HepG2 (cell line): ENCODE measurements around the gene KISS1R. TPM values are rescaled to one million over a fixed set of nuclear protein-coding genes. Genes with fewer than 3 reads are reported as not detected.

Source experiments
- GABPA ChIP-seq, 2 experiments: IDR thresholded peaks; 2 replicates each; pipeline ENCODE4 v1.6.1; 2011 to 2016; ENCODE audit warnings: low read depth in 2 of 2, low read length in 1 of 2, missing biosample characterization in 1 of 2, missing genetic modification characterization in 1 of 2
- MXI1 ChIP-seq: IDR thresholded peaks from 3 replicates; pipeline ENCODE4 v1.6.1; 2012; ENCODE audit warnings: low read depth, low read length, inconsistent platforms, borderline replicate concordance
- NBN ChIP-seq: fragments of 450-650 bp; conservative IDR thresholded peaks from 2 replicates; pipeline ENCODE4 v1.6.1; 2017
- NR2F2 ChIP-seq: IDR thresholded peaks from 2 replicates; pipeline ENCODE4 v1.6.1; 2012; ENCODE audit warnings: low read depth, inconsistent platforms, borderline replicate concordance
- NRL ChIP-seq: sonication (generic); formaldehyde crosslinking; IDR thresholded peaks from 2 replicates; pipeline ENCODE4 v1.5.0; 2020; ENCODE audit warnings: missing genetic modification reagents, mild to moderate bottlenecking, moderate library complexity, borderline replicate concordance
- PHF8 ChIP-seq: sonication (generic); formaldehyde crosslinking; IDR thresholded peaks from 2 replicates; pipeline ENCODE4 v1.5.0; 2020; ENCODE audit warnings: missing genetic modification reagents
- RFXAP ChIP-seq: sonication (generic); formaldehyde crosslinking; IDR thresholded peaks from 2 replicates; pipeline ENCODE4 v1.4.0; 2020; ENCODE audit warnings: missing genetic modification reagents, borderline replicate concordance
- SIN3A ChIP-seq: IDR thresholded peaks from 2 replicates; pipeline ENCODE4 v1.6.1; 2011; ENCODE audit warnings: low read depth, mild to moderate bottlenecking, control low read depth, low read length, borderline replicate concordance
- SNAI1 ChIP-seq: sonication (generic); formaldehyde crosslinking; IDR thresholded peaks from 2 replicates; pipeline ENCODE4 v1.5.0; 2020; ENCODE audit warnings: mild to moderate bottlenecking, missing genetic modification reagents, borderline replicate concordance
- SP1 ChIP-seq, 2 experiments: fragments of 450-650 bp in 1 of 2; sonication (generic) in 1 of 2; formaldehyde crosslinking in 1 of 2; IDR thresholded peaks; 2 replicates each; pipeline versions ENCODE4 v1.4.0 to v1.6.1; 2016 to 2020; ENCODE audit warnings: missing genetic modification reagents in 1 of 2
- SP2 ChIP-seq: sonication (generic); formaldehyde crosslinking; IDR thresholded peaks from 2 replicates; pipeline ENCODE4 v1.5.1; 2020; ENCODE audit warnings: mild to moderate bottlenecking, missing genetic modification reagents
- YEATS4 ChIP-seq: sonication (generic); formaldehyde crosslinking; IDR thresholded peaks from 2 replicates; pipeline ENCODE4 v1.4.0; 2020; ENCODE audit warnings: missing genetic modification reagents, borderline replicate concordance
- ZFX ChIP-seq: sonication (generic); formaldehyde crosslinking; IDR thresholded peaks from 2 replicates; pipeline ENCODE4 v1.4.0; 2020; ENCODE audit warnings: mild to moderate bottlenecking, low read depth, missing genetic modification reagents, moderate library complexity
- ZNF784 ChIP-seq: sonication (generic); formaldehyde crosslinking; IDR thresholded peaks from 2 replicates; pipeline ENCODE4 v1.5.1; 2020; ENCODE audit warnings: missing genetic modification reagents, mild to moderate bottlenecking, borderline replicate concordance
- ZSCAN25 ChIP-seq: sonication (generic); formaldehyde crosslinking; IDR thresholded peaks from 2 replicates; pipeline ENCODE4 v1.8.0; 2022; ENCODE audit warnings: mild to moderate bottlenecking, missing genetic modification reagents
- polyA plus RNA-seq, 8 experiments: library from polyadenylated mRNA; depleted of rRNA in 3 of 8; stranded (reverse) in 7 of 8; unstranded in 1 of 8; fragments of >200 nt; fragmentation: Illumina TruSeq in 4 of 8; extraction: Trizol in 4 of 8; gene quantifications; 2 replicates each; pipeline versions ENCODE4 v1.2.1 to v1.2.3, GENCODE V29; 2011 to 2016; ENCODE audit warnings: low read depth in 4 of 8, missing spikeins in 1 of 8, mixed read lengths in 1 of 8; ENCODE audit not compliant: insufficient read depth in 1 of 8
- total RNA-seq, 5 experiments: library from RNA; depleted of rRNA; stranded (reverse); fragments of >200 nt; fragmentation: Illumina TruSeq; extraction: Trizol; gene quantifications; 2 replicates each; pipeline ENCODE4 v1.2.3, GENCODE V29; 2016; ENCODE audit warnings: low read depth in 1 of 5
- TF ChIP-seq, protein P1 (sequence below): sonication (generic); formaldehyde crosslinking; IDR thresholded peaks from 2 replicates; pipeline ENCODE4 v1.4.0; 2020; ENCODE audit warnings: missing genetic modification reagents
- TF ChIP-seq, protein P2 (sequence below): sonication (generic); formaldehyde crosslinking; IDR thresholded peaks from 2 replicates; pipeline ENCODE4 v1.5.0; 2020; ENCODE audit warnings: mild to moderate bottlenecking, missing genetic modification reagents, borderline replicate concordance
- TF ChIP-seq, protein P3 (sequence below): sonication (generic); formaldehyde crosslinking; IDR thresholded peaks from 2 replicates; pipeline ENCODE4 v1.5.1; 2020; ENCODE audit warnings: mild to moderate bottlenecking, missing genetic modification reagents, borderline replicate concordance

The KISS1R gene
- total and polyA plus RNA-seq, 2 of the 13 experiments (the other 11 are each of a cell fraction or from before 2014, with no cell fraction given), result 1.1 to 10.2 TPM

- TF ChIP-seq RFXAP (CRISPR knock-in tag) (0 out of 2 replicates have a peak, but pooled peaks have one; percentile 26), YEATS4 (peak; percentile 58), NR2F2 (no peak), MXI1 (peak; percentile 67; the same call in 1 of the 3 replicates), NBN (no peak), SNAI1 (CRISPR knock-in tag) (no peak), SIN3A (peak; percentile 66; the same call in 1 of the 2 replicates), GABPA (IDR thresholded peaks at IDR 0.05; ENCODE audit: low read depth, low read length) (peak; percentile 65), GABPA (CRISPR knock-in tag; IDR thresholded peaks at IDR 0.05; ENCODE audit: low read depth) (peak; percentile 47), PHF8 (CRISPR knock-in tag) (peak; percentile 54), SP2 (CRISPR knock-in tag) (no peak; the same call in 1 of the 2 replicates), ZNF784 (CRISPR knock-in tag) (no peak), SP1 (IDR thresholded peaks at IDR 0.05) (no peak), SP1 (CRISPR knock-in tag; IDR thresholded peaks at IDR 0.05) (peak; percentile 45; the same call in 1 of the 2 replicates), ZFX (CRISPR knock-in tag) (peak; percentile 70), ZSCAN25 (0 out of 2 replicates have a peak, but pooled peaks have one; percentile 48), NRL (CRISPR knock-in tag) (peak; percentile 68; the same call in 1 of the 2 replicates)
- TF ChIP-seq, protein P1, sequence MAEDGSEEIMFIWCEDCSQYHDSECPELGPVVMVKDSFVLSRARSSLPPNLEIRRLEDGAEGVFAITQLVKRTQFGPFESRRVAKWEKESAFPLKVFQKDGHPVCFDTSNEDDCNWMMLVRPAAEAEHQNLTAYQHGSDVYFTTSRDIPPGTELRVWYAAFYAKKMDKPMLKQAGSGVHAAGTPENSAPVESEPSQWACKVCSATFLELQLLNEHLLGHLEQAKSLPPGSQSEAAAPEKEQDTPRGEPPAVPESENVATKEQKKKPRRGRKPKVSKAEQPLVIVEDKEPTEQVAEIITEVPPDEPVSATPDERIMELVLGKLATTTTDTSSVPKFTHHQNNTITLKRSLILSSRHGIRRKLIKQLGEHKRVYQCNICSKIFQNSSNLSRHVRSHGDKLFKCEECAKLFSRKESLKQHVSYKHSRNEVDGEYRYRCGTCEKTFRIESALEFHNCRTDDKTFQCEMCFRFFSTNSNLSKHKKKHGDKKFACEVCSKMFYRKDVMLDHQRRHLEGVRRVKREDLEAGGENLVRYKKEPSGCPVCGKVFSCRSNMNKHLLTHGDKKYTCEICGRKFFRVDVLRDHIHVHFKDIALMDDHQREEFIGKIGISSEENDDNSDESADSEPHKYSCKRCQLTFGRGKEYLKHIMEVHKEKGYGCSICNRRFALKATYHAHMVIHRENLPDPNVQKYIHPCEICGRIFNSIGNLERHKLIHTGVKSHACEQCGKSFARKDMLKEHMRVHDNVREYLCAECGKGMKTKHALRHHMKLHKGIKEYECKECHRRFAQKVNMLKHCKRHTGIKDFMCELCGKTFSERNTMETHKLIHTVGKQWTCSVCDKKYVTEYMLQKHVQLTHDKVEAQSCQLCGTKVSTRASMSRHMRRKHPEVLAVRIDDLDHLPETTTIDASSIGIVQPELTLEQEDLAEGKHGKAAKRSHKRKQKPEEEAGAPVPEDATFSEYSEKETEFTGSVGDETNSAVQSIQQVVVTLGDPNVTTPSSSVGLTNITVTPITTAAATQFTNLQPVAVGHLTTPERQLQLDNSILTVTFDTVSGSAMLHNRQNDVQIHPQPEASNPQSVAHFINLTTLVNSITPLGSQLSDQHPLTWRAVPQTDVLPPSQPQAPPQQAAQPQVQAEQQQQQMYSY, result peak; percentile 85
- TF ChIP-seq, protein P2, sequence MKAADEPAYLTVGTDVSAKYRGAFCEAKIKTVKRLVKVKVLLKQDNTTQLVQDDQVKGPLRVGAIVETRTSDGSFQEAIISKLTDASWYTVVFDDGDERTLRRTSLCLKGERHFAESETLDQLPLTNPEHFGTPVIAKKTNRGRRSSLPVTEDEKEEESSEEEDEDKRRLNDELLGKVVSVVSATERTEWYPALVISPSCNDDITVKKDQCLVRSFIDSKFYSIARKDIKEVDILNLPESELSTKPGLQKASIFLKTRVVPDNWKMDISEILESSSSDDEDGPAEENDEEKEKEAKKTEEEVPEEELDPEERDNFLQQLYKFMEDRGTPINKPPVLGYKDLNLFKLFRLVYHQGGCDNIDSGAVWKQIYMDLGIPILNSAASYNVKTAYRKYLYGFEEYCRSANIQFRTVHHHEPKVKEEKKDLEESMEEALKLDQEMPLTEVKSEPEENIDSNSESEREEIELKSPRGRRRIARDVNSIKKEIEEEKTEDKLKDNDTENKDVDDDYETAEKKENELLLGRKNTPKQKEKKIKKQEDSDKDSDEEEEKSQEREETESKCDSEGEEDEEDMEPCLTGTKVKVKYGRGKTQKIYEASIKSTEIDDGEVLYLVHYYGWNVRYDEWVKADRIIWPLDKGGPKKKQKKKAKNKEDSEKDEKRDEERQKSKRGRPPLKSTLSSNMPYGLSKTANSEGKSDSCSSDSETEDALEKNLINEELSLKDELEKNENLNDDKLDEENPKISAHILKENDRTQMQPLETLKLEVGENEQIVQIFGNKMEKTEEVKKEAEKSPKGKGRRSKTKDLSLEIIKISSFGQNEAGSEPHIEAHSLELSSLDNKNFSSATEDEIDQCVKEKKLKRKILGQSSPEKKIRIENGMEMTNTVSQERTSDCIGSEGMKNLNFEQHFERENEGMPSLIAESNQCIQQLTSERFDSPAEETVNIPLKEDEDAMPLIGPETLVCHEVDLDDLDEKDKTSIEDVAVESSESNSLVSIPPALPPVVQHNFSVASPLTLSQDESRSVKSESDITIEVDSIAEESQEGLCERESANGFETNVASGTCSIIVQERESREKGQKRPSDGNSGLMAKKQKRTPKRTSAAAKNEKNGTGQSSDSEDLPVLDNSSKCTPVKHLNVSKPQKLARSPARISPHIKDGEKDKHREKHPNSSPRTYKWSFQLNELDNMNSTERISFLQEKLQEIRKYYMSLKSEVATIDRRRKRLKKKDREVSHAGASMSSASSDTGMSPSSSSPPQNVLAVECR (CRISPR knock-in tag), result peak; percentile 51; the same call in 1 of the 2 replicates
- TF ChIP-seq, protein P3, sequence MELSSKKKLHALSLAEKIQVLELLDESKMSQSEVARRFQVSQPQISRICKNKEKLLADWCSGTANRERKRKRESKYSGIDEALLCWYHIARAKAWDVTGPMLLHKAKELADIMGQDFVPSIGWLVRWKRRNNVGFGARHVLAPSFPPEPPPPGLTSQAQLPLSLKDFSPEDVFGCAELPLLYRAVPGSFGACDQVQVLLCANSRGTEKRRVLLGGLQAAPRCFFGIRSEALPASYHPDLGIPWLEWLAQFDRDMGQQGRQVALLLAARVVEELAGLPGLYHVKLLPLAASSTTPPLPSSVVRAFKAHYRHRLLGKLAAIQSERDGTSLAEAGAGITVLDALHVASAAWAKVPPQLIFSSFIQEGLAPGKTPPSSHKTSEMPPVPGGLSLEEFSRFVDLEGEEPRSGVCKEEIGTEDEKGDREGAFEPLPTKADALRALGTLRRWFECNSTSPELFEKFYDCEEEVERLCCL (CRISPR knock-in tag), result no peak
These were observed 3.9 kb upstream of the KISS1R start, which contains the start of gene R3HDM4 (continued) for GRCh38 chr19:913080-913748.
